HG03457 (cell line): Measurements from ENCODE around the gene FILIP1L.
A peak's percentile ranks its signal among the peaks of the same experiment; 100 is the strongest.

ENCODE experiments used
- ATAC-seq: cut with Tn5 transposase; IDR thresholded peaks from one replicate; pipeline ENCODE4 v1.9.1; 2021; ENCODE audit warnings: moderate number of reproducible peaks; ENCODE audit not compliant: unreplicated experiment

The FILIP1L gene

GRCh38 chr3:99955773-99956562, 158.3 kb downstream of the FILIP1L start:
- ATAC-seq = no peak

GRCh38 chr3:99954914-99955644, 159.2 kb downstream of the FILIP1L start:
- ATAC-seq = no peak

GRCh38 chr3:99953596-99953995, 160.7 kb downstream of the FILIP1L start:
- no peak for ATAC-seq

GRCh38 chr3:99952306-99952705, 162.0 kb downstream of the FILIP1L start:
- no peak for ATAC-seq

GRCh38 chr3:99951701-99952100, 162.6 kb downstream of the FILIP1L start:
- no peak for ATAC-seq

- no peak for ATAC-seq
Measured at GRCh38 chr3:99950921-99951320, 163.4 kb downstream of the FILIP1L start.

GRCh38 chr3:99949956-99950670, 164.2 kb downstream of the FILIP1L start:
- no peak for ATAC-seq

- no peak for ATAC-seq
Measured at GRCh38 chr3:99948467-99949089, 165.7 kb downstream of the FILIP1L start.

- no peak for ATAC-seq
Measured at GRCh38 chr3:99947356-99947755, 166.9 kb downstream of the FILIP1L start.

GRCh38 chr3:99945328-99945995, 168.8 kb downstream of the FILIP1L start:
- ATAC-seq = no peak

- ATAC-seq = no peak
Measured at GRCh38 chr3:99943931-99944761, 170.2 kb downstream of the FILIP1L start.

GRCh38 chr3:99941211-99941610, 173.1 kb downstream of the FILIP1L start:
- ATAC-seq = no peak

GRCh38 chr3:99940350-99940749, 174.0 kb downstream of the FILIP1L start:
- ATAC-seq = no peak

- ATAC-seq = no peak
Measured at GRCh38 chr3:99939876-99940275, 174.4 kb downstream of the FILIP1L start.

GRCh38 chr3:99938270-99938911, 175.9 kb downstream of the FILIP1L start:
- peak; percentile 41 for ATAC-seq

GRCh38 chr3:99934975-99935797, 179.1 kb downstream of the FILIP1L start:
- ATAC-seq = no peak

GRCh38 chr3:99933971-99934750, 180.1 kb downstream of the FILIP1L start:
- no peak for ATAC-seq

GRCh38 chr3:99931059-99931458, 183.2 kb downstream of the FILIP1L start:
- no peak for ATAC-seq
